ENCODE results near the gene SCN4B. TPM values are rescaled to one million over a fixed set of nuclear protein-coding genes. Genes with fewer than 3 reads are reported as not detected.

Gene SCN4B
- total and polyA plus RNA-seq, 8 donors = 2.2 to 10.1 (median 7.5) TPM

- TF ChIP-seq, protein P1, sequence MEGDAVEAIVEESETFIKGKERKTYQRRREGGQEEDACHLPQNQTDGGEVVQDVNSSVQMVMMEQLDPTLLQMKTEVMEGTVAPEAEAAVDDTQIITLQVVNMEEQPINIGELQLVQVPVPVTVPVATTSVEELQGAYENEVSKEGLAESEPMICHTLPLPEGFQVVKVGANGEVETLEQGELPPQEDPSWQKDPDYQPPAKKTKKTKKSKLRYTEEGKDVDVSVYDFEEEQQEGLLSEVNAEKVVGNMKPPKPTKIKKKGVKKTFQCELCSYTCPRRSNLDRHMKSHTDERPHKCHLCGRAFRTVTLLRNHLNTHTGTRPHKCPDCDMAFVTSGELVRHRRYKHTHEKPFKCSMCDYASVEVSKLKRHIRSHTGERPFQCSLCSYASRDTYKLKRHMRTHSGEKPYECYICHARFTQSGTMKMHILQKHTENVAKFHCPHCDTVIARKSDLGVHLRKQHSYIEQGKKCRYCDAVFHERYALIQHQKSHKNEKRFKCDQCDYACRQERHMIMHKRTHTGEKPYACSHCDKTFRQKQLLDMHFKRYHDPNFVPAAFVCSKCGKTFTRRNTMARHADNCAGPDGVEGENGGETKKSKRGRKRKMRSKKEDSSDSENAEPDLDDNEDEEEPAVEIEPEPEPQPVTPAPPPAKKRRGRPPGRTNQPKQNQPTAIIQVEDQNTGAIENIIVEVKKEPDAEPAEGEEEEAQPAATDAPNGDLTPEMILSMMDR (IDR thresholded peaks at IDR 0.05) = no peak
- Histone ChIP-seq H3K27ac (no peak overlapping the region), H3K36me3 (no peaks in the 10 kb centered on the region), H3K27me3 (peaks cover 0 to 4% of the 10 kb centered on the region in 2 donors), H3K9me3 (no peaks in the 10 kb centered on the region), H3K4me1 (no peaks in the 10 kb centered on the region), H3K4me3 (no peak overlapping the region)
- no peak for ATAC-seq
- intact Hi-C loops (cut with DNase I) = no loop called here
- no peak for DNase-seq
Measured at GRCh38 chr11:118100691-118101232, 51.9 kb downstream of the SCN4B start.

DNA sequence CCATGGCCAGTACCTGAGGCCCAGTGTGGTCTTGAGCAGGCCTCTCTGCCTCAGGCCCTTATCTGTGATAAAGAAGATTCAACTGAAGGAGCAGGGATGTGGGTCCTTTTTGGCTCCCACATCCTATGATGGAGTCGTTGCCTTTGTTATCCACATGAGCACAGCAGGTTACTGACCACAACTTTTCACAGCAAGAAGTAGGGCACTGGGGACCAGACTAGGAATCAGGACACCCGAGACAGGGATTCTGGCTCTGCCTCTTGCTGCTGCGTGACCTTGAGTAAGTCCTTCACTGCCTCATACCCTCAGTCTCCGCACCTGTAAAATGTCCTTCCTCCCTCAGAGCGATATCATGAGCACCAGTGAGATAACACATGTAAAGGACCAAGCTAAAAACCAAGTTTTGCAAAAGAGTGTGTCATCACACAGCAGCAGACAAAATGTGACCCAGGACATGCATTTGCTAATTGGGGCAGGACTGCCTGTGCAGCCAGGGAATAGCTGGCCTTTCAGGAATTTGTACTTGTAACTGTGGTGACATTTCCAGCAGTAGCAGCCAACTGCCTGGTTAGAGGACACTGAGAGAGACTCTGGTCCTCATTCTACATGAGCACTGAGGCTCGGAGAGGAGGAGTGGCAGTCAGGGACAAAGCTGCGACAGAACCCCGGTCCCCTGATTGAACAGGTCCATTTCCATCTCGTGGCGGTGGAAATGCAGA is 52.6 kb downstream of the SCN4B start:
- Histone ChIP-seq H3K9me3 (no peaks in the 10 kb centered on the region), H3K36me3 (no peaks in the 10 kb centered on the region), H3K27me3 (peaks cover 0 to 4% of the 10 kb centered on the region in 2 donors), H3K27ac (no peak overlapping the region), H3K4me1 (no peaks in the 10 kb centered on the region), H3K4me3 (no peak overlapping the region)
- intact Hi-C loops (cut with DNase I) = no loop called here
- DNase-seq (no peak), ATAC-seq (no peak)
- TF ChIP-seq, protein P1 (IDR thresholded peaks at IDR 0.05) = no peak

DNA sequence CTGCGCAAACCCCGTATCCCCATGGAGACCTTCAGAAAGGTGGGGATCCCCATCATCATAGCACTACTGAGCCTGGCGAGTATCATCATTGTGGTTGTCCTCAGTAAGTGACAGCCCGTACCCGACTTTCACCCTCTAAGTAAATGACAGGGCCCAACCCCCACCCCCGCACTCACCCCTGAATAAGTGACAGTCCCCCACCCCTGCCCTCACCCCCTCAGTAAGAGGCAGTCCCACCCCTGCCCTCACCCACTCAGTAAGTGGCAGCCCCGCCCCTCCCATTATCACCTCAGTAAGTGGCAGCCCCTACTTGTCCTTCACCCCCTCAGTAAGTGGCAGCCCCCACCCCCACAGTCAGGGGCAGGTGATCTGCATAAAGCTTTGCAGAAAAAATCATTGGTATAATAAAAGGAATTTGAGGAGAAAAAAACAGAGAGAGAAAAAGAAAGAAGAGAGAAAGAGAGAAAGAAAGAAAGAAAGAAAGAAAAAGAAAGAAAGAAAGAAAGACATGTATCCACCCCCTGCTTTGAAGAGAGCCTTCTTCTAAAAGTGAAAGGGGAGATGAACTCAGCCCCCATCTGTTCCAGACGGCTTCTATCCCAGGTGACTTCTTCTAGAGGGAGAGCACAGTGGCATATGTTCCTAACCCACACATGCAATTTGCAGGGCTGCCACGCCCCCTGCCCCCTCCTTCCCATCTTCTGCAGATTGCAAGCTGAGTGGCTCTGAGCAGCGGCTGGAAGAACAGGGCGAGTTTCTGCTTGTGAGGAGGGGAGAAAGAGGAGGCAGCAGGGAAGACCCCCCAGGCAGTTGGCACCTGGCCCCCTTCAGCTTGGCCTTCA is 53.4 kb downstream of the SCN4B start:
- Histone ChIP-seq H3K36me3 (no peaks in the 10 kb centered on the region), H3K4me1 (no peaks in the 10 kb centered on the region), H3K27me3 (peaks cover 0 to 4% of the 10 kb centered on the region in 2 donors), H3K27ac (no peak overlapping the region), H3K9me3 (no peaks in the 10 kb centered on the region), H3K4me3 (no peak overlapping the region)
- TF ChIP-seq, protein P1 (IDR thresholded peaks at IDR 0.05) = no peak
- ATAC-seq (no peak), DNase-seq (no peak)
- intact Hi-C loops (cut with DNase I) = no loop called here

DNA sequence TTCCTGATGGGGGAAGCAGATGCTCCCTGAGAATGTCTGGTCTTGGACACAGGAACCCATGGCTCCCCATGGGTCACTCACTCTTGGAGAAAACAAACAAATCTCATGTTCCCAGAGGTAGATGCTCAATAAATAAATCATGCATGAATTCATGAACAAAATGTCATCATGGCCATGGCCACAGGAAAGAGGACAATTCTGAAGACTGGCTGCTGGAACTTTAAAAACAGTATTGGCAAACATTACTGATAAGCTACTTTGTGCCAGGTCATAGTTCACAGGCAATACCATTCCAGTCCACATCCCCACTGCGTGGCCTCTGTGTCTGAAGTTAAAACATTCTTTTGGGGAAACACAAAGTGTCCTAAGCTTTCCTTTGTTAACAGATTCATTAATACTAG is 56.7 kb downstream of the SCN4B start:
- intact Hi-C loops (cut with DNase I) = no loop called here
- TF ChIP-seq, protein P1 (IDR thresholded peaks at IDR 0.05) = no peak
- DNase-seq (no peak), ATAC-seq (no peak)
- H3K9me3 ChIP-seq = no peaks in the 10 kb centered on the region
- no peaks in the 10 kb centered on the region for H3K4me1 ChIP-seq
- H3K36me3 ChIP-seq = no peaks in the 10 kb centered on the region
- H3K27ac ChIP-seq = no peak overlapping the region
- peaks cover 0 to 4% of the 10 kb centered on the region in 2 donors for H3K27me3 ChIP-seq
- H3K4me3 ChIP-seq = no peak overlapping the region

- no peaks in the 10 kb centered on the region for H3K9me3 ChIP-seq
- intact Hi-C loops (cut with DNase I) = no loop called here
- no peak overlapping the region for H3K4me3 ChIP-seq
- TF ChIP-seq, protein P1 (IDR thresholded peaks at IDR 0.05) = no peak
- no peak overlapping the region for H3K27ac ChIP-seq
- H3K4me1 ChIP-seq = no peaks in the 10 kb centered on the region
- DNase-seq (no peak), ATAC-seq (no peak)
- no peaks in the 10 kb centered on the region for H3K36me3 ChIP-seq
- peaks cover 0 to 4% of the 10 kb centered on the region in 2 donors for H3K27me3 ChIP-seq
Measured at GRCh38 chr11:118095493-118095892, 57.1 kb downstream of the SCN4B start.
